EL (cell line): Measurements from ENCODE around the gene ARMCX1.
"Not testable (repeated sequence)": the region's sequence is repeated elsewhere in the genome, so short reads cannot be mapped to it uniquely, and the experiment has no call there.

Experiments
- DNase-seq: peaks from one replicate; pipeline ENCODE4 v3.0.0-alpha.2; 2016

Gene ARMCX1

DNA sequence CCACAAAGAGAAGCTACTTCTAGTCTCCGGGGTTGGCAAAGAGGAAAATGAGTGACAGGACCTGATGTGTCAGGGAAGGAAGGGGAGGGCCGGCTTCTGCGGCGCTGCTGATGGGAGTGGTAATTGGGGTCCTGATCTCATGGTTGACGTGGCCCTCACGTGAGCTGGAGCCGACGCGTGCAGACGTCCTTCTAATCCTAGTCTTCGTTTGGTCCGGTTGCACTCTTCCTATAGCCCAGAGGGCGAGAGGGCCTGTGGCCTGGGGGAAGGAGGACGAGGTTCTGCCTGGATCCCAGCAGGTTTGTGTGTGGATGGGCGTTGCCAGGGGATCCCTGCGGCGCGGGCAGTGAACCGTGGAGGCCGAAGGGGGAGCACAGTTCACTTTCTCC is at the start of gene ARMCX1:
ARMCX1 (plus strand) TSS at position 186 of the 389 bp plus-strand sequence. CDS start 2,384 bp downstream, outside the sequence.
- peak; percentile 79 for DNase-seq

DNA sequence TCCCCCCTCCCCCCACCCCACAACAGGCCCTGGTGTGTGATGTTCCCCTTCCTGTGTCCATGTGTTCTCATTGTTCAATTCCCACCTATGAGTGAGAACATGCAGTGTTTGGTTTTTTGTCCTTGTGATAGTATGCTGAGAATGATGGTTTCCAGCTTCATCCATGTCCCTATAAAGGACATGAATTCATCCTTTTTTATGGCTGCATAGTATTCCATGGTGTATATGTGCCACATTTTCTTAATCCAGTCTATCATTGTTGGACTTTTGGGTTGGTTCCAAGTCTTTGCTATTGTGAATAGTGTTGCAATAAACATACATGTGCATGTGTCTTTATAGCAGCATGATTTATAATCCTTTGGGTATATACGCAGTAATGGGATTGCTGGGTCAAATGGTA is 47.4 kb upstream of the ARMCX1 start:
- not testable (repeated sequence) for DNase-seq

DNA sequence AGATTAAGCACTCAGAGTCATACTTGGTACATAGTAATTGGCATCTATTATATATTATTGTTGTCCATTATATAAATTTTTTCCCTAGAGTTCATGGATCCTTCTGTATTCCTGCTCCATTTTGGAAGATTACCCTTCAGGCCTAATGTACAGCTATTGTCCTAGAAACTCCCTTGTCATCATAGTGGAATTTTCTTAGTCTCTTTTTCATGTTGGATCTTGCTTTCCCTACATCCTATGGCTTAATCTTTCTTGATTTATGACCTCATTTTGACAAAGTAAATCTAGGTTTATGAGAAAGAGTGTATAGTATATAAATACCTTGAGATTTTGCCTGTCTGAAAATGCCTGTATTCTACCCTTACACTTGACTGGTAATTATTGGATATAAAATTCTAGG is 43.0 kb upstream of the ARMCX1 start:
- no peak for DNase-seq

DNA sequence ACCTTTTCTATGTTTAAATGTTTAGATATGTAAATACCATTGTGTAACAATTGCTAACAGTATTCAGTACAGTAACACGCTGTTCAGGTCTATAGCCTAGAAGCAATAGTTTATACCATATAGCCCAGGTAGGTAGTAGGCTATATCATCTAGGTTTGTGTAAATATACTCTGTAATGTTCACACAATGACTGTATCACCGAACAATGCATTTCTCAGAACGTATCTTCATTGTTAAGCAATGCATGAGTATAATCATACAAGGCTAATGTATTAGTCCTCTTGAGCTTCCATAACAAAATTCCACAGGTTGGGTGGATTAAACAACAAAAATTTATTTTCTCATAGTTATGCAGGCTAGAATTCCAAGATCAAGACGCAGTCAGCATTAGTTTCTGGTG is 42.4 kb upstream of the ARMCX1 start:
- DNase-seq, result no peak

DNA sequence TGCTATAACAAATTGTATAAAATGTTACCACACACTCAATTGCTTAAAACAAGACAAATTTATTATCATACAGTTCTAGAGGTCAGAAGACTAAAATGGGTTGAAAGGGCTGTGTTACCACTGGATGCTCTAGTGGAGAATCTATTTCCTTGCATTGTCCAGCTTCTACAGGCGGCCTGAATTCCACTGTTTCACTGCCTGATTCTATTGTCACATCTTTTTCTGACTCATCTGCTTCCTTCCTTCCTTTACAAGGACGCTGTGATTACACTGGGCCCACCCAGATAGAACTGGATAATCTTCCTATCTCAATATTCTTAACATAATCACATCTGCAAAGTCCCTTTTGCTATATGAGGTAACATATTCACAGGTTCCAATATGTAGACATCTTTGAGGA is 19.4 kb upstream of the ARMCX1 start:
- DNase-seq, result no peak

DNA sequence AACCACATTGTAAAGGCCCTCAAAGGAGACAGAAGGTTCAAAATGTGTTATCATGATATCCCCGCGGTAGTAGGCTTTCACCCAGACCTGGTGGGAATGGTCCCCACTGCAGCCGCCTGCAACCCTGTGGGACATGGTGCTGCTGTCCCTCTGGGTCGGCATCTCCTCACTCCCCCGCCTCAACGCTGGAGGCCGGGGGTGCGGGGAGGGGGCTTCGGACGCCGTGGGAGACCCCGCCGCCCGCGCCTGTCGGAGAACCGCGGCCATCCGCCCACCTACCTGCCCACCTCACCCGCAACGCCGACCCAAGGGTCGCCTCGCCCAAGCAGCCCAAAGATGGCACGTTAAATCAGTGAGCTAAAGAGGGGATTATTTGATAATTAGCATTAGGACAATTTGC is 11.2 kb upstream of the ARMCX1 start:
- DNase-seq, result no peak

DNA sequence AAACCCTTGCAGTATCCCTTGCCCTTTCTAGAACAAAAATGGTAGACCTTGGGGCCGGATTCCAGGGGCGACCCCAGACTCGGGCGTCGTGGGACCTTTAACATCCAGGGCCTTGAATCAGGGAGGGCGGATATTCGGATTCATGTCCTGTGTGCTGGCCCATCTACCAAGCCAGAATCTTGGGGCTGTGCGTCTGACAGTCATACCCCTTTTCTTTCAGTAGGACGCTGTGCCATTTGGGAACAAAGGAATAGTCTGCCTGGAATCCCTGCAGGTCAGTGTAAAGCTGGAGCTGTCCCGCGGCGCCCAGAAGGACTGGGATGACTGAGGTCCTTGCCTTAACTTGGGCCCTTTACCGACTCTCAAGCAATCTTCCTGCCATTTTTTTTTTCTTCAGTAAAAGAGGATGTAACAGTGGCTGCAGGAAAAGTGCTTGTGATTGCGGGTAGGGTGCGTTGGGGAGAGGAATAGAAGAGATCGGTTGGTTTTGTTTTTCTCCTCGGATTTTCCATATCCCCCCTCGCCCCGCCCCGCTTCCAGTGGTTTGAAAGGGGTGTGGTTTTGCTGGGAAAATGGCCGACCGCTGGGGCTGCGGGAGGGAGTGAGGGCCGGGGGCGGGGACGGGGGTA is 518 bp downstream of the ARMCX1 start:
- DNase-seq, result peak; percentile 49

DNA sequence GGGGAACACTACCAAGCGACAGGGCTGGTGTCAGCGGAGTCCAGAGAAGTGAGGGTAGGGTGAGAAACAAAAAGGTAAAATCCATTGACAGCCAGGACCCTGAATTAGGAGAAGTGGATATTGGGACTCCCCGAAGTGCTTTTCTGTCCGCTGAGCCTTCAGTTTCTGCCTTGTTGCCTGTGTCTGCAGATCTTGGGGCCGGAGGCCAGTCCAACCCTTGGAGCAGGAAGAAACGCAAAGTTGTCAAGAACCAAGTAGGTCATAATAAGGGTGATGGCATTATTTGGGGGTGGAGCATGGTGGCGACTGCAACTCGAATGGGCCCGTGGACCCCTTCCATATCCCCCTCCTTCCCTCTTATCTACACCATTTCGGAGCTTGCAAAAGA is 1.0 kb downstream of the ARMCX1 start:
- no peak for DNase-seq

DNA sequence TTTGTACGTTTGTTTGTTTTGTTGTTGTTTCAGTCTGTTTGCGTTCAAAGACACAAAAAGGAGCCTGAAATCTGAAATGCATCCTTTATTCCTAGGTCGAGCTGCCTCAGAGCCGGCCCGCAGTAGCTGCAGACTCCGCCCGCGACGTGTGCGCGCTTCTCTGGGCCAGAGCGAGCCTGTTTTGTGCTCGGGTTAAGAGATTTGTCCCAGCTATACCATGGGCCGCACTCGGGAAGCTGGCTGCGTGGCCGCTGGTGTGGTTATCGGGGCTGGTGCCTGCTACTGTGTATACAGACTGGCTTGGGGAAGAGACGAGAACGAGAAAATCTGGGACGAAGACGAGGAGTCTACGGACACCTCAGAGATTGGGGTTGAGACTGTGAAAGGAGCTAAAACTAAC is 2.4 kb downstream of the ARMCX1 start:
- DNase-seq, result no peak

DNA sequence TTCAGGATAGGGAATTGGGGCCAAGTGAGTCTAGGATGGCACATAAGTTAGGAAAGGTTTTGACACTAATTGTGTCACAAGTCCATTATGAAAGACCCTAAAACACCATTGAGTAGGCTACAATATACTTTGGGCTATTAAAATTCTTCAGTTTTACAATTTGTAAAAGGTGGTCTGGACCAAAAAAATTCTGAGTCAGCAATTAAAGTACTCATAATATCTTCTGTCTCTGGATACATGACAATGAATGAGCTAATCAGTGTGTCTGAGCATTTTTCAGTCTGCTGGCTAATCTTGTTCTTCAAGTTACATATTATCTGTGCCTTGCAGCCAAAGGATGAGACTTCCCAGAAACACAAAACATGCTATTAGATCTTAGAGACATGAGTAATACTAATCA is 14.3 kb downstream of the ARMCX1 start:
- no peak for DNase-seq

DNA sequence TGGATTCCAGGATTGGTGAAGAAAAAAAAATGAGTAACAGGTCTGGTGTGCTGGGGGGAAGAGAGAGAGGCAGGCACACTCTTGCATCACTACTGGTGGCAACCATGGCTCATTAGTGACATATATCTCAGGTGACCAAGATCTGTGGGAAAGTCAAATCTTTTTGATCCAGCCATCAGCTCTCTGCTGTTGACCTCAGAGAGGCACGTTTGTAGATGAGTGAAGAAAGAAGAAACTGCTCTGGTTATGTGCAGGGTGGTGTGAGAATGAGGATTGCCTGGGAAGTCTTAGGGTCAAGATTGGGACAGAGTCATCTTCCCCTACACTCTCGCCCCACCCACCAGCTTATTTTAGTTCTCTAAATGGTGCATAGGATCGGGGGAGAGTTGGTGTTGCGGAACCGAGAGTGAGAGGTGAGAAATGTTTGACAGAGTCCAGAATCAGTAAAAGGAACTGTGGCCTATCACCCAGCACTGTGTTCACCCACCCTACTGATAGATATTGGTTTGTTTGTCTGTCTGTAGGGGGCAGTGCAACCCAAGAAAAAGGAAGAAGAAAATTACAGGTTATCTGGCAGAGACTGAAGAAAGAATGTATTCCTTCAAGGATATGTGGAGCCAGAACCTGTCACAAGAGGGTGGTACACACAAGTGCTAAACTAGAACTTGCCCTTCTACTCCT is 45.5 kb downstream of the ARMCX1 start:
- DNase-seq, result peak; percentile 63

DNA sequence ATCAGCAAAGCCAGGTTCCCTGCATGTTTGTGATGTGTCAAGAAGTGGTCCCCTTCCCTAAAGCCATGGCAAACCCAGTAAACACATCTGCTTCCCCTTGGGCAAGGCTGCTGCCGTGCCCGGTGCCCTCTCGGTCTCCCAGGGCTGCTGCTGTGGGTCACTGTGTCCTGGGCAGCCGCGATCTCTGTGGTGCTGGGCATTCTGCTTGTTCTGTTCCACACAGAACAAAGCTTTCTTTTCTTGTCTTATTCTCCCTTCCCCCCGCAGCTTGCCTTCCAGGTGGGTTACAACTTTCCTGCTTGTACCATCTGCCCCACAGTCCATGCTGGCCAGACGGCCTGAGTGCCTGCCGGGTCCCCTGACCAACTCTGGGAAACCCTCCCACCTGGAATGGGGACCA is 49.2 kb downstream of the ARMCX1 start:
- not testable (repeated sequence) for DNase-seq

DNA sequence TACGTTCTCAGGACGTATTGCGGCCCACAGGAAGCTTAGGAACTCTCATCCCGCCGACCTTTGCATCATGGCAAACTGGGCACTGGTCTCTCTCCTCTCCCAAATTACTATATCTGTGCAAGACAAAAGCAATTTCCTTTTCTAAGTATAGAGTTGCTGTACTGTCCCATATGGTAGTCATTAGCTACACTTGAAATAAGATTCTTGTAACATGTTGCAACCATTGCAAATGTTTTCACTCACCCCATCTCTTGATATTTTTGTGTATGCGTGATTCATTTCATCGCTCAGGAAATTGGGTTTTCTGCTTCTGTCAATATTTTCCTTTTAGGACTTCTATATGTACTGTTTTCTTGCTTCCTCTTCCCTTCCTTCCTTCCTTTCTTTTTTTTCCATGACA is 51.7 kb downstream of the ARMCX1 start:
- peak; percentile 10 for DNase-seq
